HepG2 (cell line): Measurements from ENCODE around the gene DDX4. TPM values are rescaled to one million over a fixed set of nuclear protein-coding genes. Genes with fewer than 3 reads are reported as not detected.
A peak's percentile ranks its signal among the peaks of the same experiment; 100 is the strongest.

Source experiments
- ATAC-seq: fragments of 200-7000 bp; cut with Tn5 transposase; 3 replicates; pipeline ENCODE4 v1.9.1; 2020; ENCODE audit warnings: mild to moderate bottlenecking, moderate library complexity
- BruUV-seq: library from RNA; stranded (reverse); fragments of 400-500 nt; replicated peaks from 2 replicates; lab custom pipeline; 2021; lab: Mats Ljungman, UMichigan
- CTCF ChIA-PET: fragments of 300-600 bp; formaldehyde crosslinking; extraction: SDS; loops from one replicate; lab custom pipeline; 2021; ENCODE audit warnings: low total read pairs, inconsistent platforms, low intra/inter-chr PET ratio; lab: Yijun Ruan, JAX
- POLR2A ChIA-PET: fragments of 350-600 bp; sonication (Branson Sonifier 250); formaldehyde crosslinking; loops from one replicate; lab custom pipeline; 2020; ENCODE audit warnings: antibody characterized with exemption, inconsistent platforms; lab: Yijun Ruan, JAX
- DNase-seq: peaks from one replicate; pipeline ENCODE4 v3.0.0-alpha.2; 2015; ENCODE audit warnings: low spot score
- FAIRE-seq: peaks from 3 replicates; lab custom pipeline; 2011; peaks lifted over from hg19 to GRCh38; lab: Jason Lieb, UNC
- H2AFZ ChIP-seq: one replicate; pipeline ENCODE4 v1.6.1; 2011; ENCODE audit warnings: low read length, inconsistent platforms
- H3K27ac ChIP-seq: fragments of 300-600 bp; 3 replicates; pipeline ENCODE4 v1.8.0; 2011; ENCODE audit warnings: mixed run types, mild to moderate bottlenecking, mixed read lengths, low read length, inconsistent platforms; ENCODE audit not compliant: insufficient read depth; ENCODE audit errors: extremely low read length
- H3K27me3 ChIP-seq, 2 experiments: fragments of 200-600 bp in 1 of 2; 2 replicates in 1 of 2; 3 replicates in 1 of 2; pipeline versions ENCODE4 v1.6.0 to v1.8.0; 2011; ENCODE audit warnings: low read length in 2 of 2, mild to moderate bottlenecking in 2 of 2, moderate library complexity in 2 of 2, inconsistent platforms in 1 of 2; ENCODE audit not compliant: insufficient read depth in 2 of 2, control insufficient read depth in 1 of 2
- H3K36me3 ChIP-seq, 2 experiments: fragments of 200-600 bp in 1 of 2; replicated peaks in 1 of 2; 2 replicates in 1 of 2; 3 replicates in 1 of 2; pipeline versions ENCODE4 v1.5.1 to v1.8.0; 2011; ENCODE audit warnings: low read length in 2 of 2, inconsistent platforms in 1 of 2; ENCODE audit not compliant: insufficient read depth in 2 of 2, control insufficient read depth in 1 of 2
- H3K4me1 ChIP-seq: 2 replicates; pipeline ENCODE4 v1.5.1; 2012; ENCODE audit warnings: low read length, inconsistent platforms; ENCODE audit not compliant: insufficient read depth
- H3K4me2 ChIP-seq: 2 replicates; pipeline ENCODE4 v1.6.0; 2011; ENCODE audit warnings: low read depth, low read length, inconsistent platforms
- H3K4me3 ChIP-seq, 3 experiments: fragments of 200-600 bp in 1 of 3; sonication (generic), shearing (Covaris generic) in 1 of 3; replicated peaks in 1 of 3; 2 replicates each; pipeline ENCODE4 v1.5.1; 2011 to 2016; ENCODE audit warnings: low read length in 3 of 3, inconsistent platforms in 2 of 3, low read depth in 2 of 3, mild to moderate bottlenecking in 2 of 3, control low read depth in 1 of 3, mixed read lengths in 1 of 3; ENCODE audit not compliant: insufficient read depth in 1 of 3
- H3K79me2 ChIP-seq: one replicate; pipeline ENCODE4 v1.6.1; 2011; ENCODE audit warnings: low read length, inconsistent platforms; ENCODE audit not compliant: insufficient read depth
- H3K9ac ChIP-seq: 2 replicates; pipeline ENCODE4 v1.6.0; 2011; ENCODE audit warnings: mild to moderate bottlenecking, low read depth, low read length, inconsistent platforms; ENCODE audit not compliant: insufficient read depth
- H3K9me3 ChIP-seq: 2 replicates; pipeline ENCODE4 v1.5.1; 2012; ENCODE audit warnings: mild to moderate bottlenecking, low read length
- H4K20me1 ChIP-seq: 2 replicates; pipeline ENCODE4 v1.6.0; 2011; ENCODE audit warnings: inconsistent platforms, mild to moderate bottlenecking, low read length, moderate library complexity; ENCODE audit not compliant: insufficient read depth
- CREB1 ChIP-seq, 2 experiments: fragments of 450-650 bp in 1 of 2; IDR thresholded peaks; 2 replicates each; pipeline ENCODE4 v1.6.1; 2016 to 2017; ENCODE audit warnings: control low read depth in 1 of 2, mild to moderate bottlenecking in 1 of 2, missing compliant biosample characterization in 1 of 2, missing genetic modification characterization in 1 of 2
- KIAA2018 ChIP-seq: sonication (generic); formaldehyde crosslinking; IDR thresholded peaks from 2 replicates; pipeline ENCODE4 v1.5.0; 2020; ENCODE audit warnings: mild to moderate bottlenecking, missing genetic modification reagents, borderline replicate concordance
- WGBS: methylation state at CpG from one replicate; pipeline ENCODE4 v1.1.6; 2017; ENCODE audit warnings: low lambda C conversion rate; 5-methylcytosine and 5-hydroxymethylcytosine counted together
- in situ Hi-C: cut with HindIII; loops from 2 replicates; pipeline ENCODE4 v1.10.0; 2017; ENCODE audit warnings: low pct_unique_long_range_greater_than_20kb; ENCODE audit not compliant: extremely low pct_ligation_motif_present
- intact Hi-C: fragments of 100-400 bp; cut with micrococcal nuclease; formaldehyde crosslinking; loops from one replicate; pipeline ENCODE4 v1.10.0; 2022; ENCODE audit not compliant: unreplicated experiment
- polyA plus RNA-seq, 8 experiments: library from polyadenylated mRNA; depleted of rRNA in 3 of 8; stranded (reverse) in 7 of 8; unstranded in 1 of 8; fragments of >200 nt; fragmentation: Illumina TruSeq in 4 of 8; extraction: Trizol in 4 of 8; gene quantifications; 2 replicates each; pipeline versions ENCODE4 v1.2.1 to v1.2.3, GENCODE V29; 2011 to 2016; ENCODE audit warnings: low read depth in 4 of 8, missing spikeins in 1 of 8, mixed read lengths in 1 of 8; ENCODE audit not compliant: insufficient read depth in 1 of 8
- total RNA-seq, 5 experiments: library from RNA; depleted of rRNA; stranded (reverse); fragments of >200 nt; fragmentation: Illumina TruSeq; extraction: Trizol; gene quantifications; 2 replicates each; pipeline ENCODE4 v1.2.3, GENCODE V29; 2016; ENCODE audit warnings: low read depth in 1 of 5

Gene DDX4
- total and polyA plus RNA-seq, 2 of the 13 experiments (the other 11 are each of a cell fraction or from before 2014, with no cell fraction given) = 0.05 TPM; not detected in 1

- ChIA-PET CTCF (no interaction called here), POLR2A (no interaction called here)
- in situ Hi-C loops = no loop called here
- ATAC-seq (no peak), DNase-seq (no peak), FAIRE-seq (no peak)
- no peak overlapping the region for H3K9ac ChIP-seq
- H3K4me1 ChIP-seq = no peaks in the 10 kb centered on the region
- no TSS peak for BruUV-seq
- H3K4me3 ChIP-seq = no peak overlapping the region
- TF ChIP-seq CREB1 (IDR thresholded peaks at IDR 0.05) (peak; percentile 56; the same call in 1 of the 2 replicates), CREB1 (CRISPR knock-in tag; IDR thresholded peaks at IDR 0.05) (no peak), KIAA2018 (CRISPR knock-in tag) (no peak)
- no peaks in the 10 kb centered on the region for H3K9me3 ChIP-seq
- H3K36me3 ChIP-seq = no peaks in the 10 kb centered on the region
- 64% methylated on average over 4 of the region's 4 CpGs for WGBS
- H4K20me1 ChIP-seq = no peaks in the 10 kb centered on the region
- no peak overlapping the region for H3K4me2 ChIP-seq
- intact Hi-C loops = no loop called here
- H3K27ac ChIP-seq = no peak overlapping the region
- 0 out of 5 replicates have a peak, but pooled peaks cover 0 to 2% of the 10 kb centered on the region in 2 experiments for H3K27me3 ChIP-seq
- H2AFZ ChIP-seq = no peak overlapping the region
- H3K79me2 ChIP-seq = no peaks in the 10 kb centered on the region
These were observed 13.6 kb upstream of the DDX4 start for GRCh38 chr5:55724281-55724680.
